Endothelial cell of umbilical vein (primary cell): ENCODE results near the gene GLI1.

Source experiments
- MYC ChIP-seq: IDR thresholded peaks from one replicate; pipeline ENCODE4 v1.6.1; 2011; ENCODE audit warnings: mild to moderate bottlenecking, low read depth, low read length
- POLR2A ChIP-seq: IDR thresholded peaks from 2 replicates; pipeline ENCODE4 v1.6.1; 2012; ENCODE audit warnings: low read depth, mild to moderate bottlenecking, control low read depth, low read length
- TF ChIP-seq, protein P1 (sequence below), 2 donors: IDR thresholded peaks; 1 replicate in 1 of 2; 2 replicates in 1 of 2; pipeline ENCODE4 v1.5.1; 2011; ENCODE audit warnings: low read length in 2 of 2, mild to moderate bottlenecking in 2 of 2, moderate library complexity in 2 of 2, control low read depth in 1 of 2, inconsistent platforms in 1 of 2, low read depth in 1 of 2; ENCODE audit not compliant: insufficient read depth in 1 of 2; ENCODE audit errors: extremely low read depth in 1 of 2

DNA sequence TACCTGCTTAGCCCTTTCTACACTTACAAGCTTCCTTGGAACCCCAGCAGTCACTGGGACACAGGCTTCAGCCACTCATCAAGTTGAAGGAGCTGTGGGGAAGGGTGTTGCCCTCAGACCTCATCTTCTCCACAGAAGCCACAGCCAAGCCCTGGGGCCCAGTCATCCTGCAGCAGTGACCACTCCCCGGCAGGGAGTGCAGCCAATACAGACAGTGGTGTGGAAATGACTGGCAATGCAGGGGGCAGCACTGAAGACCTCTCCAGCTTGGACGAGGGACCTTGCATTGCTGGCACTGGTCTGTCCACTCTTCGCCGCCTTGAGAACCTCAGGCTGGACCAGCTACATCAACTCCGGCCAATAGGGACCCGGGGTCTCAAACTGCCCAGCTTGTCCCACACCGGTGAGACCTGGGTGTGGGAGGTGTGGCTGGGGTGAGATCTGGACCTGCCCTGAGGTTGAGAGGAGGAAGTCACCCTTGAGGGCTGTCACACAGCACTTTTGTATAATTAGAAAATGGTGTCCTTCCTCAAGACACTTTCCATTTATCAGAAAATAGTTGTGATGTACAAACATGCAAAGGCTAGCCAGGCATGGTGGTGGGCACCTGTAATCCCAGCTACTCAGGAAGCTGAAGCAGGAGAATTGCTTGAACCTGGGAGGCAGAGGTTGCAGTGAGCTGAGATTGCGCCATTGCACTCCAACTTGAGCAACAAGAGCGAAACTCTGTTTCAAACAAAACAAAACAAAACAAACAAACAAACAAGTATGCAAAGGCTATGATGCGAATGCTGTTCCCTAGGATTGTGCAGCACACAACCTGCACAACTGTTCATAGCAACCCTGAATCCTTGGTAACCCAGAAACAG, 9.9 kb downstream of the GLI1 start:
- TF ChIP-seq POLR2A = no peak
- TF ChIP-seq MYC = no peak
- TF ChIP-seq, protein P1, sequence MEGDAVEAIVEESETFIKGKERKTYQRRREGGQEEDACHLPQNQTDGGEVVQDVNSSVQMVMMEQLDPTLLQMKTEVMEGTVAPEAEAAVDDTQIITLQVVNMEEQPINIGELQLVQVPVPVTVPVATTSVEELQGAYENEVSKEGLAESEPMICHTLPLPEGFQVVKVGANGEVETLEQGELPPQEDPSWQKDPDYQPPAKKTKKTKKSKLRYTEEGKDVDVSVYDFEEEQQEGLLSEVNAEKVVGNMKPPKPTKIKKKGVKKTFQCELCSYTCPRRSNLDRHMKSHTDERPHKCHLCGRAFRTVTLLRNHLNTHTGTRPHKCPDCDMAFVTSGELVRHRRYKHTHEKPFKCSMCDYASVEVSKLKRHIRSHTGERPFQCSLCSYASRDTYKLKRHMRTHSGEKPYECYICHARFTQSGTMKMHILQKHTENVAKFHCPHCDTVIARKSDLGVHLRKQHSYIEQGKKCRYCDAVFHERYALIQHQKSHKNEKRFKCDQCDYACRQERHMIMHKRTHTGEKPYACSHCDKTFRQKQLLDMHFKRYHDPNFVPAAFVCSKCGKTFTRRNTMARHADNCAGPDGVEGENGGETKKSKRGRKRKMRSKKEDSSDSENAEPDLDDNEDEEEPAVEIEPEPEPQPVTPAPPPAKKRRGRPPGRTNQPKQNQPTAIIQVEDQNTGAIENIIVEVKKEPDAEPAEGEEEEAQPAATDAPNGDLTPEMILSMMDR (IDR thresholded peaks at IDR 0.05; ENCODE audit: extremely low read depth in 1 of 2, insufficient read depth in 1 of 2, low read depth in 1 of 2, low read length in 2 of 2) = no peak
